ENCODE results near the gene PISD. TPM values are rescaled to one million over a fixed set of nuclear protein-coding genes. Genes with fewer than 3 reads are reported as not detected.

Gene PISD
- total and polyA plus RNA-seq, 2 donors (not counting 3 experiments of a cell fraction or from before 2014, with no cell fraction given), result 53.4 to 58.0 TPM

GRCh38 chr22:31630331-31631329, 31.4 kb downstream of the PISD start:
- H2AFZ ChIP-seq (ENCODE audit: low read depth, low read length), result peak overlapping the region; percentile 69
- H3K27me3 ChIP-seq (ENCODE audit: control insufficient read depth in 2 of 2, insufficient read depth in 2 of 2, low read length in 2 of 2), result no peaks in the 10 kb centered on the region
- H3K4me1 ChIP-seq (ENCODE audit: control insufficient read depth, extremely low read depth, insufficient read depth, low read length), result peaks cover 38% of the 10 kb centered on the region
- intact Hi-C loops (cut with micrococcal nuclease), result loop anchor here (2.0 kb wide), 3 partner anchors 134 to 284 kb away; partner anchors contain the start of genes EIF4ENIF1, PATZ1 and SFI1
- peak overlapping the region; percentile 42 to 58 (median 43) for H3K4me3 ChIP-seq (replicated peaks in 1 of 3; ENCODE audit: insufficient read depth in 1 of 3, low read depth in 1 of 3, low read length in 3 of 3)
- H3K9me3 ChIP-seq (replicated peaks; ENCODE audit: control insufficient read depth, insufficient read depth, low read length), result no peaks in the 10 kb centered on the region
- peak overlapping the region; percentile 33 for H3K4me2 ChIP-seq (ENCODE audit: insufficient read depth, low read length)
- no TSS peak for BruUV-seq (replicated peaks)
- H3K9ac ChIP-seq (replicated peaks; ENCODE audit: extremely low read depth, insufficient read depth, low read length), result peak overlapping the region; percentile 85
- TF ChIP-seq JUN (IDR thresholded peaks at IDR 0.05; ENCODE audit: borderline replicate concordance, insufficient read depth, insufficient read length, low read depth) (peak; percentile 43), FOS (IDR thresholded peaks at IDR 0.05; ENCODE audit: borderline replicate concordance, insufficient read depth, low read length) (no peak), MYC (IDR thresholded peaks at IDR 0.05; ENCODE audit: low read depth, low read length) (peak; percentile 84), EZH2 (IDR thresholded peaks at IDR 0.05; ENCODE audit: borderline replicate concordance, low read depth, low read length, severe bottlenecking) (no peak), CTCF (IDR thresholded peaks at IDR 0.05; ENCODE audit: extremely low read depth in 1 of 2, insufficient read depth in 1 of 2, low read depth in 1 of 2, low read length in 2 of 2) (no peak), POLR2AphosphoS5 (IDR thresholded peaks at IDR 0.05; ENCODE audit: insufficient read depth, low read depth, low read length) (peak; percentile 85), MAX (IDR thresholded peaks at IDR 0.05; ENCODE audit: insufficient read depth, insufficient read length) (peak; percentile 79), GATA2 (IDR thresholded peaks at IDR 0.05; ENCODE audit: insufficient read depth, insufficient read length, low read depth, low read length) (peak; percentile 78), POLR2A (IDR thresholded peaks at IDR 0.05; ENCODE audit: low read depth, low read length) (peak; percentile 39)
- no peaks in the 10 kb centered on the region for H4K20me1 ChIP-seq (replicated peaks; ENCODE audit: control insufficient read depth, extremely low read depth, insufficient read depth, low read length)
- H3K79me2 ChIP-seq (ENCODE audit: control insufficient read depth, insufficient read depth, low read length), result peaks cover 55% of the 10 kb centered on the region
- ChIA-PET CTCF (interaction anchor here (0.6 to 11.3 kb wide), 13 partner anchors 9 to 179 kb away, joined by 3 to 216 read pairs (median 4); partner anchors contain the start of genes DEPDC5 and PISD), POLR2A (interaction anchor here (0.8 to 1.4 kb wide), 3 partner anchors 10 to 28 kb away, joined by 3 to 4 read pairs (median 3); no protein-coding TSS in a partner anchor)
- DNase-seq (ENCODE audit: low read depth, low spot score), result peak; percentile 89
- peak overlapping the region; percentile 81 for H3K27ac ChIP-seq (ENCODE audit: insufficient read depth, low read depth, low read length)
- H3K36me3 ChIP-seq (ENCODE audit: control insufficient read depth in 2 of 2, extremely low read depth in 1 of 2, insufficient read depth in 2 of 2, low read length in 2 of 2), result no peaks in the 10 kb centered on the region
- FAIRE-seq, result peak; percentile 92
- H3K9me1 ChIP-seq (replicated peaks; ENCODE audit: control insufficient read depth, extremely low read depth, insufficient read depth, low read length), result no peaks in the 10 kb centered on the region
- dilution Hi-C loops (cut with MboI; ENCODE audit: extremely low pct_ligation_motif_present, low sequenced_read_pairs), result no loop called here
